Stimulated activated CD4-positive, alpha-beta T cell treated with anti-CD3 and anti-CD28 coated beads, TNF-alpha, amount 100 ng/mL, for 4 hours (primary cell): ENCODE results near the gene ITLN1.
"Not testable (repeated sequence)": the region's sequence is repeated elsewhere in the genome, so short reads cannot be mapped to it uniquely, and the experiment has no call there.

Source experiments
- DNase-seq, 3 experiments: peaks; one replicate each; pipeline ENCODE4 v3.0.0-alpha.2; 2020; ENCODE audit warnings: low read depth in 3 of 3

The ITLN1 gene

DNA sequence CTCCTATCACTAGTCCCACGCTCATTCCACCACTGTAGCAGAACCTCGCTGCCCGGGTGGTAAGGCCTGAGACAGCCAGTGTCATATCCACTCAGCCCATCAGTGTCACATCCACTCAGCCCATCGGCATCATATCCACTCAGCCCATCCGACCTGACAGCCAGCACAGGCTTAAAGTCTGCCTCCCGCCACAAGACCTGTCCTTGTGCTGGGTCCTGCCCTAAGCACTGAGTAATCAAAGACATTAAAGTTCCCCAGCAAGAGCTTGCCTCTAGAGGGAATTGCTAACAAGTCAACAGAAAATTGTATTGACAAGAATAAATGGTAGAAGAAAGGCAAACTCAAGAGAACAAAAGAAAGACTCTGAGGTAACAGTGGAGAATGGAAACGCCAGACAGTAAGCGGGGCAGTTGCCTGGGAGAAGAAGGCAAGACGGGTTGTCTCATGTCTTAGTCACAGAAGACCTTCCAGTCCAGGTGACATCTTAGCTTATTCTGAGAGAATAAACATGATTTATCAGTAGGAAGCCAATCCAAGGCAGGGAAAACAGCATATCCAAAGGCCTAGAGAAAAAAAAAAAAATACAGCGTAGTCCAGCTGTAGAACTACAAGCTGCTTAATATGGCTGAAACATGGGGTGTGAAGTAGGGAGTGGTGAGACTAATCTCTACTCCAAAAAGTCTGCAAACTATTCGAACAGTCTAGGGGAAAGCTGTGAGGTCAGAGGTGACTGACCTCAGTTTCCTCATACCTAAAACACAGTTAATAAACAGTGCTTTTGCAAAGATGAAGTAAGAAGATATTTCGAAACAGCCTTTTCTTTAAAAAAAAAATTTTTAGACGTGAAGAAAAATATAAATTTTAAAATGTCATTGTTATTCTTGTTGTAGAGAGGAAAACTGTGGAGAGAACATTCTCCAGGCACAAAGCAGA, 1.1 kb downstream of the ITLN1 start:
- DNase-seq, result no peak

GRCh38 chr1:160882582-160882981, 2.4 kb downstream of the ITLN1 start:
- DNase-seq, result no peak

- not testable (repeated sequence) for DNase-seq
These were observed 3.7 kb downstream of the ITLN1 start for GRCh38 chr1:160881264-160881663.

DNA sequence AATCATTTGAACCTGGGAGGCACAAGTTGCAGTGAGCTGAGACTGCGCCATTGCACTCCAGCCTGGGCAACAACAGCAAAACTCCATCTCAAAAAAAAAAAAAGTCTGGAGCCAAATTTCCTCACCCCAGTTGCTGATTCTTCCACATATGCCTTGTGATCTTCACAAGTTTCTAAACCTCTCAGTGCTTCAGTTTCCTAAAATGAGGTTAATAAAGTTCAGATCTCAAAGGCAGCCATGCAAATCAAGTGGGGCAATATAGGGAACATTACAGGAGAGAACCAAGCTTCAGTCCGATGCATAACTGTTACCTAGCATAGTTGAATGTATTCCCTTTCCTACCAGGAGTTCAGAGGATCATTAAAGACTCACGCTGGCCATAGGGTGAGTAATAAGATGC, 4.8 kb downstream of the ITLN1 start:
- no peak for DNase-seq

GRCh38 chr1:160879056-160879455, 5.9 kb downstream of the ITLN1 start:
- DNase-seq, result no peak

DNA sequence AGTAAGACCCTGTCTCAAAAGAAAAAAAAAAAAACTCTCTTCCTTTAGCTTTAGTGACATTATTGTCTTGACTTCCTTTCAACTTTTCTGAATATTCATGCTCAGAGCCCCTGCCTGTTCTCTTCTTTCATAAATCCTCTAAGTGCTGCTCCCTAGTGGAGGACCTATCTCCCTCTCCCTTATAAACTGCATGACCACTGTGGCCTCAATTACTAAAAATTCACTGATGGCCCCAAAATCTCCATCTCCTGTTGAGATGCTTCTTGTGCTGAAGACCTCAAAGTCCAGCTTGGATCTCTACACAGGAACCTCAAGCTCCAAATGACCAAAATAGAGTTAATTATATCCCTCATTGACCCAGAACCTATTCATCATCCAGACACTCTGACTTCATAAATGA, 7.8 kb downstream of the ITLN1 start:
- no peak for DNase-seq

GRCh38 chr1:160876311-160876710, 8.7 kb downstream of the ITLN1 start:
- DNase-seq, result no peak

DNA sequence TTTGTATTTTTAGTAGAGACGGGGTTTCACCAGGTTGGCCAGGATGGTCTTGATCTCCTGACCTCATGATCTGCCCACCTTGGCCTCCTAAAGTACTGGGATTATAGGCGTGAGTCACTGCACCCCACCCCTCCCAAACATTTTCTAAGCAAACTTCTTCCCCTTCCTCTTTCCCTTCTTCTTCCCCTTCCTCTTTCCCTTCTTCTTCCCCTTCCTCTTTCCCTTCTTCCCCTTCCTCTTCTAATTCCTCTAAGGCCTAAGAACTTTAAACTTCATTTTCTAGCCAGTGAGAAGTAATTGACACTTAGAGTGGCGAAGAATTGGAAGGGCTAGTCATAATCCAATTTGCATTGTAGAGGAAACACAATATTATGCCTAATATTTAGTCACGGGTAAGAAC, 9.4 kb downstream of the ITLN1 start:
- not testable (repeated sequence) for DNase-seq

DNA sequence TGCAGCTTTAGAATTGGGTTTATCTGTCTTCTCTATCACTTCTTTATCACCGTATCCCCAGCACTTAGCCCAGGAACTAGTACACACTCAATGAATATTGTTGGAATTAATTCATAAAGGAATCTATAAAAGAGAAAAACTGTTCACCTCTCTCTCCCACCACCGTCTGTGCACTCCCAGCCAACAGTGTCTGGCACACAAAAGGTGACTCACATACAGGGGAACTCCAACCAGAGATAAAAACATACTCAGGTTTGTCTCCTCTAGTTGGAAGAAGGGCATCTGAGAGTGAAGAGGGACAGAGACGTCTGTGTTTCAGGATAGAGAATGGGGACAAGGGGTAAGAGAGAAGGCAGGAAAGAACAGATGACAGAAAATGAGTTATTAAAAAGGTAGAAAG, 10.0 kb downstream of the ITLN1 start:
- DNase-seq, result no peak

DNA sequence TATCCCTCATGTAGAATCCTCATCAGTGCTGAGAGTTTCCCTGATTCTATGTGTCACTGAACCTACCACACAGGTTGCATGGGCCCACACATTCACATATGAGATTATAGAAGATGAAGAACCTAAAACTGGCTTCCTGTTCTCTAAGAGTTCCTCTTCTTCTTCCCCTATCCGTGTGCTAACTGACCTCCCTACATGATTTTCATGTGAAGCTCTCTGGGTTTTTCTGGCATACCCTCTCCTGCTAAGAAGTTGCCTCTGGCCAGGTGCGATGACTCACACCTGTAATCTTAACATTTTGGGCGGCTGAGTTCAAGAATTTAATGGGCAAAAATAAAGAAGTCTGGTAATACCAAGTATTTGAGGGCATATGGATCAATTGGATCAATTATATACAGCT, 16.8 kb downstream of the ITLN1 start:
- no peak for DNase-seq

DNA sequence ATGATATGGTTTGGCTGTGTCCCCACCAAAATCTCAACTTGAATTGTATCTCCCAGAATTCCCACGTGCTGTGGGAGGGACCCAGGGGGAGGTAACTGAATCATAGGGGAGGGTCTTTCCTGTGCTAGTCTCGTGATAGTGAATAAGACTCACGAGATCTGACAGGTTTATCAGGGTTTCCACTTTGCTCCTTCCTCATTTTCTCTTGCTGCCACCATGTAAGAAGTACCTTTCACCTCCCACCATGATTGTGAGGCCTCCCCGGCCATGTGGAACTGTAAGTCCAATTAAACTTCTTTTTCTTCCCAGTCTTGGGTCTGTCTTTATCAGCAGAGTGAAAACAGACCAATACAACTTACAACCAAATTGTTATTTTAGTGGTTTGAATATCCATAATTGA, 17.3 kb downstream of the ITLN1 start:
- DNase-seq, result not testable (repeated sequence)

GRCh38 chr1:160866695-160867260, 18.2 kb downstream of the ITLN1 start:
- no peak for DNase-seq

- DNase-seq, result no peak
These were observed 18.8 kb downstream of the ITLN1 start for GRCh38 chr1:160866001-160866694.

DNA sequence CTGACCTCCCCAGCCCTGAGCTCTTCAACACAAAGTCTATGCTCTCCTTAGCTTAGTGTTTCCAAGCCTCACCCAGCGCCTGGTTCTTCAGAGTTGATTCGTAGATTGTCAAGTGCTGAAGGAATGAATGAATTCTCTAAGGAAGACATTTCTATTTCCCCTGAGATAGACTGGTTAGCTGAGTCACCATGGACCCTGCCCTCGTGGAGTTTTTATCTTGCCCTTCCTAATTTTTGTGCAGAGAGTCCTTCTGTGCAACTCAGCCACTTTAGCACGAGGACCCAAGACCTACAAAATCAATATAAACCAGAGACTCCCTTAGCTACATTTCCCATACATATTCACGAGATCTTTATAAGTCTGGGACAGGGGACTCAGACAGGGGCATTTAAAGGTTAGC, 19.6 kb downstream of the ITLN1 start:
- DNase-seq, result no peak

DNA sequence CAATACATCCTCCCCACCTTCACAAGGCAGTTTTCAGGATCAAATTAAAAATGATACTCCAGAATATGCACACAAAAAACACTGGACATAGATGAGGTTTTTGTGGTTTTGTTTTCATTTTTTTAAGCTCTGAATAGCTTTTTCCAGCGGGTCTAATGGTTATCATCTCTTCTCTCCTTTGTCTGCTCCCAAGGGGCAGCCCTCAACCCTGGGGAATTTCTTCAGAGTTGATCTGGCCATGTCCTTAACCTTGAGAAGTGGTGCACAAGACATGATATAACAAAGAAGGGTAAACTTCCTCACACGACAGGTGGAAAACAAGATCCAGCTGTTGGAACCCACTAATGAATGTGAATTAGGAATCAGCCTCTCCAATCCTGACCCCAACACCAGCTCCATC, 20.8 kb downstream of the ITLN1 start:
- DNase-seq, result no peak

GRCh38 chr1:160863774-160864131, 21.2 kb downstream of the ITLN1 start:
- DNase-seq, result no peak

GRCh38 chr1:160863061-160863773, 21.8 kb downstream of the ITLN1 start:
- no peak for DNase-seq

DNA sequence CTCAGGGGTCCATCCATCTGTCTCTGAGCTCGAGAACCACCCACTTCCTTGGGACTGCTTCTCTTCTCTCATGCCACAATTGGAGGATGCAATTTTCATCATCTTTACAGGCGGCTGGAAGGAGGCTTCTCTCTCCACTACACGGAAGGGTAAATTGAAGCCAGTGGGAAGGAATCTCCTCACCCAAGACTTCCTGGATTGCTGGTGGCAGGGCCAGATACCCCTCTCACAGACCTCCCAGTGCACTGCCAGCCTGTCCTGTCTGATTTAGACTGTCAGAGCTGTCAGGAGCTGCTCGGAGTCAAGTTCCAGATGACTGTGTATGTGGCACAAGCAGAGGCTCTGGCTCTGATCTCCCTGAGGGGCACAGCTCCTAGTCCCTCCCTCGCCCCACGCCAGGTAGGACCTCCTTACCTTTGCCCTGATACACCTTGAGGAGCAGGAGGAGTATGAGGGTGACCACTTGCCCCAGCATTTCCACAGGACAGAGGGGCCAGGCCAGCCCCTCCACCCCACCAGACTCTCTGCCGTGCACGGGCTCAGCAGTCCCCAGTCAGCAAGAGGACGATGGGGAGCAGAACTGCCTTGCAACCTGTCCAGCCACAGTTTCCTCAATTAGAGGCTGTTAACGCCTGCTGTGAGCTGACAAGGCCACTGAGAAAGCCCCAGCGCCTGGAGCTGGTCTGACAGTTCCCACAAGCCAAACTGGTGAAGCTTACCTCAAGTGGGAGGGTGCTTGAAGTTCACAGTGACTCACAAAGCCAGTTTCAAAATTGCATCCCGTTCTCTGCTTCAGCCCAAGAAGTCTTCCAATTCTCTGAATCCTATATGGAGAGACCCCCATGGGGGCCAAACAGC, 22.5 kb downstream of the ITLN1 start, which contains the start of gene CD244:
TSS of gene CD244 (minus strand) at position 685 of the 858 bp plus-strand sequence. CDS start at position 475, 210 bp downstream.
- peak in 2 of 3 experiments; percentile 3 to 7 for DNase-seq

DNA sequence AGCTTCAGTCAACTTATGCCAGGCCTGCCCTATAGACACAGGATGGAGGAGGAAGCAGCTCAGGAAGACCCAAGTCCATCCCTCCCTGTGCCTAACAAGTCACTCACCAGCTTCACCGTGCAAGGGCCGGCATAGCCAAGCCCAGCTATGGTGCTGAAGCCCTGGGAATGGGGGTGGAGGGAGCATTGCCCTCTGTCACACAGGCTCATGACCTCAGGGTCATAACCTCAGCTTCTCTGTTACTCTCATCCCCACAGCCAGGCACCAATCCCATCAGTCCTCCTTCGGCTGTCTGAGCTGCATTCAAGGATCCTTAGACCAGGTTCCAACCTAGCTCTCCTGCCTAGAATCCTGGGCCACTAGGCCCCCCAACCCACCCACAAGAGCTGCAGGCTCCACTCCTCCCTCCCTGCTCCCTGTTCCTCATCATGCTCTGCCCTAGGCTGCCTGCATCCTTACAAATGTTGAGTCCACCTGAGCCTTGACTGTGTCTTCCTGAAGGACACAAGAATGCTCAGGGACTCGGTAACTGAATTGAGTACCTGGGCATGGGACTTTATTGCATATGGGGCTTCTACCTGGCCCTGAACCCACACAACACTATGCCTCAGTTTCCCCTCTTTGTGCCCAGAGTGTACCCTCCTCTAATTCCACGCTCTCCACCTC, 24.0 kb downstream of the ITLN1 start:
- no peak for DNase-seq

DNA sequence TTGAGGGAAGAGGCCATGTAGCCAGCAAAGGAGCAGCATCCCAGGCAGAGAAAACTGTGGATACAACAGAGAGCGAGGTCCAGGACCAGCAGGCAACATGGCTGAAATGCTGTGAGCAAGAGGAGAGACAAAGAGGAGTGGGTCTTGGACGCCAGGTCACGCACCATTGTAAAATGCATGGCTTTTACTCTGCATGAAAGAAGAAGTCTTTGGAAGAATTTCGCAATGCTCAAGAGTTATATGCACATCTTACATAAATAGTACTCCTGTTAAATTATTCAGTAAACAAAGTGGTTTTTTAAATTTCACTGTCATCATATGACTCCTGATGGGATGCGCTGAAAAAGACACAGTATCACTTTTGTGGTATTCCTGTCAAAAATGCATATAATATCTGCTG, 25.8 kb downstream of the ITLN1 start:
- DNase-seq, result no peak

DNA sequence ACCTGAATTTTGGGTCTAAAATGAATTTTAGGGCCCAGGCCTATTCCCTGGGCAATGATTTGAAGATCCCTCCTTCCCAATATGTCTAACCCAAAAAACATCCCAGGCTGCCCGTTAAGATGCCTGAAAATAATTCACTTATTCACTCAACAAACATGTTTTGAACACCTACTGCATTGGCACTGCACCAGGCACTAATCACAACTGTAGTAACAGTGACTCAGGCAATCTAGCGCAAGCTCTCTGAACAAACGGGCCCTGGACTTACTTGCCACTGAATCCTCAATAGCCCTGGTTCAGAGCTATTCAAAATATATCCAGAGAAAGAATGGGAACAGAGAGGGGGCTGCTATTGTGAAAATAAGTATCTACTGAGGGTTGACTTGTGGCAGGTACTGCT, 26.5 kb downstream of the ITLN1 start:
- DNase-seq, result no peak
